A673 (cell line): Measurements from ENCODE around the gene ZNF76. TPM values are rescaled to one million over a fixed set of nuclear protein-coding genes. Genes with fewer than 3 reads are reported as not detected.

Source experiments
- BruUV-seq: library from RNA; stranded (reverse); fragments of 400-500 nt; replicated peaks from 2 replicates; lab custom pipeline; 2021; lab: Mats Ljungman, UMichigan
- CTCF ChIA-PET: fragments of 300-600 bp; sonication (Branson Sonifier 250); formaldehyde crosslinking; loops from one replicate; lab custom pipeline; 2022; ENCODE audit warnings: antibody characterized with exemption; lab: Charles Lee
- POLR2A ChIA-PET: fragments of 300-600 bp; sonication (Branson Sonifier 250); formaldehyde crosslinking; loops from one replicate; lab custom pipeline; 2022; ENCODE audit warnings: antibody characterized with exemption; ENCODE audit not compliant: low non-redundant PET; lab: Charles Lee
- DNase-seq: peaks from one replicate; pipeline ENCODE4 v3.0.0-alpha.2; 2015; ENCODE audit warnings: low spot score
- H3K27ac ChIP-seq: fragments of 200-600 bp; sonication (generic); 2 replicates; pipeline ENCODE4 v1.5.1; 2016; ENCODE audit warnings: mixed run types, low read depth, mild to moderate bottlenecking, mixed read lengths, antibody characterized with exemption, low read length; ENCODE audit not compliant: poor library complexity, severe bottlenecking
- H3K27me3 ChIP-seq: fragments of 200-600 bp; sonication (generic); replicated peaks from 2 replicates; pipeline ENCODE4 v1.6.1; 2017; ENCODE audit warnings: mixed run types, low read depth, mild to moderate bottlenecking, mixed read lengths, antibody characterized with exemption, low read length; ENCODE audit not compliant: insufficient read depth, poor library complexity
- H3K36me3 ChIP-seq: fragments of 200-600 bp; sonication (generic); 2 replicates; pipeline ENCODE4 v1.6.1; 2016; ENCODE audit warnings: mixed run types, mild to moderate bottlenecking, mixed read lengths, antibody characterized with exemption, low read length; ENCODE audit not compliant: insufficient read depth, poor library complexity, severe bottlenecking
- H3K4me1 ChIP-seq: fragments of 200-600 bp; sonication (generic); 2 replicates; pipeline ENCODE4 v1.6.1; 2017; ENCODE audit warnings: mixed run types, mild to moderate bottlenecking, mixed read lengths, antibody characterized with exemption, low read length; ENCODE audit not compliant: insufficient read depth, poor library complexity, severe bottlenecking
- H3K4me3 ChIP-seq: fragments of 200-600 bp; sonication (generic); 2 replicates; pipeline ENCODE4 v1.5.1; 2016; ENCODE audit warnings: low read depth, mixed run types, mild to moderate bottlenecking, mixed read lengths, low read length; ENCODE audit not compliant: poor library complexity, severe bottlenecking
- H3K9me3 ChIP-seq: fragments of 200-600 bp; sonication (generic); 2 replicates; pipeline ENCODE4 v1.6.1; 2016; ENCODE audit warnings: mixed run types, low read depth, mild to moderate bottlenecking, mixed read lengths, antibody characterized with exemption, low read length; ENCODE audit not compliant: poor library complexity, severe bottlenecking
- EZH2 ChIP-seq: fragments of 200-600 bp; sonication (generic); IDR thresholded peaks from 2 replicates; pipeline ENCODE4 v1.6.1; 2017; ENCODE audit warnings: borderline replicate concordance, low read depth, mild to moderate bottlenecking, mixed read lengths, antibody characterized with exemption, low read length; ENCODE audit not compliant: poor library complexity, severe bottlenecking
- intact Hi-C: fragments of 100-400 bp; cut with micrococcal nuclease; formaldehyde crosslinking; loops from one replicate; pipeline ENCODE4 v1.10.0; 2022; ENCODE audit not compliant: unreplicated experiment
- total RNA-seq: library from RNA; stranded (reverse); gene quantifications from 2 replicates; pipeline ENCODE4 v1.2.3, GENCODE V29; 2021
- TF ChIP-seq, protein P1 (sequence below): fragments of 300-800, 200-600 bp; sonication (generic); conservative IDR thresholded peaks from 2 replicates; pipeline ENCODE4 v1.5.1; 2017; ENCODE audit warnings: low read depth, mild to moderate bottlenecking, antibody characterized with exemption, low read length, moderate library complexity, mixed read lengths

The ZNF76 gene
- total RNA-seq, 1 experiment from 2014 or later = 28.7 TPM

DNA sequence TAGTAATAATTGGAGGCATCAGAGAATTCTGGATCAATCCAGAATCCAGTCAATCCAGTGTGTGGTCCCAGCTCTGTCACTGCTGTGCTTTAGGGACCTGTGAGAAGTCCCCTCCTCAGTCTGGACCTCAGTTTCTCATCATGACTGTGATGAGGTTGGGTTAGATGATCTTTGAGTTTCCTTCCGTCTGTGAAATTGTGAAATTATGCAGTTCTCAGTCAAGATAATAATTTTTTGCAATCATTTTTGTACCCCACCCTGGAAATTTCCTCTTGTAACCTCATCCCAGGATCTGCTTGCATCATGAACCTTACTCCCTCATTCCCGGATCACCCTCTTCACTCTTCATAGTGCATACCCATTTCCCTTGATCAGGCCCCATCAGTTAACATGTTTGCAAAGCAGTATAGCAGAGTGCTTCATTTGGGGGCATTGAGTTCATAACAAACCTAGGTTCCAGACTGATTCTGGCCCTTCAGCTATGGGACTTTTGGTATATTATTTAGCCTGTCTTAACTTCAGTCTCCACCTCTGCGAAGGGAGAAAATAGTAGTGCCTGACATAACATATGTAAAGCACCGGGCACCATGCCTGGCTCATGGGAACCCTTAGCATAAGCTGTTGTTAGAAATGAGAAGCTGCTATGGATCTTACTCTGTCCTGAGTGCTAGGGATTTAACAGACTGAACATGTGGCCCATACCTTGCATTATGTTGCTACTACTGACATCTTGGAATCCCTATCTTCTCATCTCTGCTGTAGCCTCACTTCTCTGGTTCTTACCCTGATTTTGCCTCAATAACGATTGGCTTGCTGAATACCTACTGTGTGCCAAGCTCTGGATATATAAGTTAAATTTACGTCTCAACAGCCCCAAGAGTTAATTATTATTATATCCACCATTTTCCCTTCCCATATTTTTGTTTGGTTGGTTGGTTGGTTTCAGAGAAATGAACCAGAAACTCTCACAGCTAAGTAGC, 1.3 kb downstream of the ZNF76 start:
- no peaks in the 10 kb centered on the region for H3K9me3 ChIP-seq
- CTCF ChIA-PET = no interaction called here

DNA sequence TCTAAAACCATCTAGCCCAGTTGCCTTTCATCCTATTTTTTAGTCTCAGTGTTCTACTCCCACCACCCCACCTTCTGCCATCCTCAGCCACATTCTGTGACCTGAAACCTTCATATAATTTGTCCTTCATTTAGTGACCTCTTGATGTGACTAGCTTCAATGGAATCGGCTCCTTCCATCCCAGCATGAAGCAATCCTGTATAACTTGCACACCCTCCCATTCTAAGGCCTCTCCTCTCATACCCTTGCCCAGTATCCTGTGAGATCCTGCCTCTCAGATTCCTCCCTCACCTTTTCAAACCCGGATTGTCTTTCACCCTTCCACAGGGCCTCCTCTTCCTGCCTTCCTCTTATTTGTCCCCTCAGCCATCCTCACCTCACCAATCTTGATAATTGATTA, 3.1 kb downstream of the ZNF76 start:
- H3K36me3 ChIP-seq = no peaks in the 10 kb centered on the region
- BruUV-seq = no TSS peak
- no peaks in the 10 kb centered on the region for H3K27me3 ChIP-seq
- ChIA-PET POLR2A (no interaction called here), CTCF (no interaction called here)
- H3K9me3 ChIP-seq = no peaks in the 10 kb centered on the region
- H3K4me3 ChIP-seq = no peak overlapping the region
- no peak for DNase-seq
- intact Hi-C loops = no loop called here
- H3K27ac ChIP-seq = no peak overlapping the region
- no peak for TF ChIP-seq EZH2
- TF ChIP-seq, protein P1, sequence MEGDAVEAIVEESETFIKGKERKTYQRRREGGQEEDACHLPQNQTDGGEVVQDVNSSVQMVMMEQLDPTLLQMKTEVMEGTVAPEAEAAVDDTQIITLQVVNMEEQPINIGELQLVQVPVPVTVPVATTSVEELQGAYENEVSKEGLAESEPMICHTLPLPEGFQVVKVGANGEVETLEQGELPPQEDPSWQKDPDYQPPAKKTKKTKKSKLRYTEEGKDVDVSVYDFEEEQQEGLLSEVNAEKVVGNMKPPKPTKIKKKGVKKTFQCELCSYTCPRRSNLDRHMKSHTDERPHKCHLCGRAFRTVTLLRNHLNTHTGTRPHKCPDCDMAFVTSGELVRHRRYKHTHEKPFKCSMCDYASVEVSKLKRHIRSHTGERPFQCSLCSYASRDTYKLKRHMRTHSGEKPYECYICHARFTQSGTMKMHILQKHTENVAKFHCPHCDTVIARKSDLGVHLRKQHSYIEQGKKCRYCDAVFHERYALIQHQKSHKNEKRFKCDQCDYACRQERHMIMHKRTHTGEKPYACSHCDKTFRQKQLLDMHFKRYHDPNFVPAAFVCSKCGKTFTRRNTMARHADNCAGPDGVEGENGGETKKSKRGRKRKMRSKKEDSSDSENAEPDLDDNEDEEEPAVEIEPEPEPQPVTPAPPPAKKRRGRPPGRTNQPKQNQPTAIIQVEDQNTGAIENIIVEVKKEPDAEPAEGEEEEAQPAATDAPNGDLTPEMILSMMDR = no peak
- H3K4me1 ChIP-seq = no peaks in the 10 kb centered on the region

More for the DNA sequence above, 1.3 kb downstream of the ZNF76 start:
- DNase-seq = no peak
- no peak for TF ChIP-seq EZH2
- TF ChIP-seq, protein P1 = no peak
- Histone ChIP-seq H3K4me3 (peak overlapping the region; percentile 82), H3K36me3 (no peaks in the 10 kb centered on the region), H3K27ac (peak overlapping the region; percentile 92), H3K27me3 (no peaks in the 10 kb centered on the region), H3K4me1 (no peaks in the 10 kb centered on the region)
- TSS peak; percentile 39 for BruUV-seq
- POLR2A ChIA-PET = no interaction called here
- intact Hi-C loops = no loop called here

DNA sequence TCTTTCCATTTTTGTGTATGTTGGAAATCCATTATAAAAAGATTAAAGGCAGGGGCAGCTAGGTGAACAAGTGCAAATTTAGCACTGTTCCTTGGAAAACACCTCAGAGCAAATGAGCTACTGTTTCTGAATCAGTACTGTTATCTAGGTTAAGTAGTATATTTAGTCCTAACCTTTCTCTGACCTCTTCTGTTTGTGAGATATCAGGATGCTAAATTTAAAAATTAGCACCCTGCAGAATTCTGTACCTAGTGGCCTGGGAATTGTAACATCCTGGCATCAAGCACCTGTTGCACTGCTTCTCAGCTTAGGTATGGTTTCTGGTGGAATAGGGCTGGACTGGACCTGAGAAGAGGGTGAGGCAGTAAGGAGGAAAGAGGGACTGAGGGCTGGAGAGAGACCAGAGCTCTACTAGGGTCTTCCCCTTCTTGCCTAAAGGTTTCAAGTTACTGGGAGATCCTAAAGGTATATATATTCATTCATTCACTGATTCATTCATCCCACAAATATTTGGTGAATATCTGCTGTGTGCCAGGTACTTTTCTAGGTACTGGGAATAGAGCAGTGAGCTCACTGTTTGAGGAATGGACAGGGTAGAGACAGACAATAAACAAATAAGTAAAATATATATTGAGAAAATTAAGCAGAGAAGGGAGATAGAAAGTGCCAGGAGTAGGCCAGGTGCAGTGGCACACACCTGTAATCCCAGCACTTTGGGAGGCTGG, 5.2 kb downstream of the ZNF76 start:
- TF ChIP-seq, protein P1 = no peak
- no peak for TF ChIP-seq EZH2
- Histone ChIP-seq H3K27me3 (no peaks in the 10 kb centered on the region), H3K36me3 (no peaks in the 10 kb centered on the region), H3K4me3 (no peak overlapping the region), H3K4me1 (no peaks in the 10 kb centered on the region), H3K27ac (no peak overlapping the region), H3K9me3 (no peaks in the 10 kb centered on the region)
- intact Hi-C loops = no loop called here
- BruUV-seq = no TSS peak
- ChIA-PET POLR2A (no interaction called here), CTCF (no interaction called here)
- no peak for DNase-seq
